ENCODE data around the gene NF2. TPM values are rescaled to one million over a fixed set of nuclear protein-coding genes. Genes with fewer than 3 reads are reported as not detected.

The NF2 gene
- total RNA-seq, 1 experiment from 2014 or later, result 113 TPM

DNA sequence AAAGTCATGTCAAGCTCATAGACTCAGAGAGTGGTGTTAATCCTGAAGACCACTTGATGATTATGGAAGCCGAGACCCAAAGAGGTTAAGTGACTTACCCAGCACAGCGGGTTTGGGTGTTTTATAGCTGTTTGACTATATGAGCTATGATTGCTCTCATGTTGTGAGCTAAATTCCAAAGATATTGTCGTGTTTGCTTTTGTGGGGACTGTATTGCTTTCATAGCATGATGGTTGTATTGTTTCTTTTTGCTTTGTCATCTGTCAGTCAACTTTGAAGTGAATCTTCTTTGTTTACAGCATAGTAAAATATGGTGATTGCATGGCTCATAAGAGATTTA is 23.7 kb downstream of the NF2 start:
- no peaks in the 10 kb centered on the region for H4K20me1 ChIP-seq (ENCODE audit: low read length)
- ChIA-PET CTCF (interaction anchor here (1.2 kb wide), 1 partner anchor 37 kb away, joined by 3 read pairs; no protein-coding TSS in a partner anchor), POLR2A (ENCODE audit: unreplicated experiment) (no interaction called here)
- H3K9me2 ChIP-seq (replicated peaks; ENCODE audit: low read length), result no peaks in the 10 kb centered on the region
- DNase-seq (peak; percentile 67), ATAC-seq (peak; percentile 15; the same call in 1 of the 2 replicates)
- peaks cover 12% of the 10 kb centered on the region for H3F3A ChIP-seq (ENCODE audit: low read length, unreplicated experiment)
- no peaks in the 10 kb centered on the region for H3K27me3 ChIP-seq (ENCODE audit: low read length)
- H3K27ac ChIP-seq (ENCODE audit: low read length), result peak overlapping the region; percentile 88
- TF ChIP-seq CTCF (conservative IDR thresholded peaks at IDR 0.05; ENCODE audit: low read depth, low read length), result no peak
- no peak for TF ChIP-seq EZH2phosphoT487 (IDR thresholded peaks at IDR 0.05; ENCODE audit: borderline replicate concordance, low read length)
- no peak for TF ChIP-seq EZH2 (IDR thresholded peaks at IDR 0.05; ENCODE audit: low read length, unreplicated experiment)
- peaks cover 94% of the 10 kb centered on the region for H3K79me2 ChIP-seq (ENCODE audit: low read length)
- peak overlapping the region; percentile 77 for H3K4me2 ChIP-seq (ENCODE audit: low read length)
- H3K9me3 ChIP-seq (ENCODE audit: low read length), result no peaks in the 10 kb centered on the region
- no peak overlapping the region for H2AFZ ChIP-seq (ENCODE audit: low read length)
- peaks cover 10% of the 10 kb centered on the region; the same call in 1 of the 2 replicates for H3K36me3 ChIP-seq (ENCODE audit: low read depth, low read length)
- H3K4me1 ChIP-seq (ENCODE audit: insufficient read depth, low read length), result peaks cover 77% of the 10 kb centered on the region
- H3K4me3 ChIP-seq (ENCODE audit: low read length), result peak overlapping the region; percentile 45; the same call in 1 of the 2 replicates
- no peak overlapping the region for H3K9ac ChIP-seq (ENCODE audit: low read length)
- no TSS peak for BruUV-seq (replicated peaks)
- intact Hi-C loops (cut with micrococcal nuclease), result loop anchor here (5.0 kb wide), 1 partner anchor 35 kb away; no protein-coding TSS in a partner anchor

GRCh38 chr22:29628996-29629902 is 25.8 kb downstream of the NF2 start:
- no peak overlapping the region for H3K4me3 ChIP-seq (ENCODE audit: low read length)
- no peaks in the 10 kb centered on the region for H4K20me1 ChIP-seq (ENCODE audit: low read length)
- ChIA-PET POLR2A (ENCODE audit: unreplicated experiment) (no interaction called here), CTCF (no interaction called here)
- BruUV-seq (replicated peaks), result no TSS peak
- no peaks in the 10 kb centered on the region for H3K9me3 ChIP-seq (ENCODE audit: low read length)
- intact Hi-C loops (cut with micrococcal nuclease), result loop anchor here (5.0 kb wide), 1 partner anchor 37 kb away; no protein-coding TSS in a partner anchor
- H3K79me2 ChIP-seq (ENCODE audit: low read length), result peaks cover 100% of the 10 kb centered on the region
- H3K4me2 ChIP-seq (ENCODE audit: low read length), result peak overlapping the region; percentile 11; the same call in 1 of the 2 replicates
- no peak for DNase-seq
- no peak overlapping the region for H3K9ac ChIP-seq (ENCODE audit: low read length)
- 0 out of 2 replicates have a peak overlapping the region, but pooled peaks have one; percentile 6 for H3K27ac ChIP-seq (ENCODE audit: low read length)
- TF ChIP-seq EZH2phosphoT487 (IDR thresholded peaks at IDR 0.05; ENCODE audit: borderline replicate concordance, low read length), result no peak
- TF ChIP-seq CTCF (conservative IDR thresholded peaks at IDR 0.05; ENCODE audit: low read depth, low read length), result no peak
- no peak for TF ChIP-seq EZH2 (IDR thresholded peaks at IDR 0.05; ENCODE audit: low read length, unreplicated experiment)
- no peak overlapping the region for H2AFZ ChIP-seq (ENCODE audit: low read length)
- H3K4me1 ChIP-seq (ENCODE audit: insufficient read depth, low read length), result peaks cover 82% of the 10 kb centered on the region
- peaks cover 11% of the 10 kb centered on the region for H3F3A ChIP-seq (ENCODE audit: low read length, unreplicated experiment)
- no peaks in the 10 kb centered on the region for H3K9me2 ChIP-seq (replicated peaks; ENCODE audit: low read length)
- H3K27me3 ChIP-seq (ENCODE audit: low read length), result no peaks in the 10 kb centered on the region
- peaks cover 10% of the 10 kb centered on the region; the same call in 1 of the 2 replicates for H3K36me3 ChIP-seq (ENCODE audit: low read depth, low read length)
- no peak for ATAC-seq
